ENCODE data around the gene MTUS2.

Gene MTUS2

GRCh38 chr13:28953714-28954418 lies 133.7 kb downstream of the MTUS2 start:
- no peak overlapping the region for H2AFZ ChIP-seq (ENCODE audit: low read depth, low read length)
- no peaks in the 10 kb centered on the region for H3K9me3 ChIP-seq (ENCODE audit: low read length)
- no peaks in the 10 kb centered on the region for H3K36me3 ChIP-seq (ENCODE audit: insufficient read depth, low read length)
- no peaks in the 10 kb centered on the region for H3K27me3 ChIP-seq (ENCODE audit: insufficient read depth, low read length)
- no peak overlapping the region for H3K4me3 ChIP-seq (ENCODE audit: low read length)
- H3K4me1 ChIP-seq (ENCODE audit: insufficient read depth, low read length), result no peaks in the 10 kb centered on the region

- Histone ChIP-seq H3K4me3 (ENCODE audit: low read length) (no peak overlapping the region), H3K36me3 (ENCODE audit: insufficient read depth, low read length) (no peaks in the 10 kb centered on the region), H3K4me1 (ENCODE audit: insufficient read depth, low read length) (no peaks in the 10 kb centered on the region), H2AFZ (ENCODE audit: low read depth, low read length) (no peak overlapping the region), H3K27me3 (ENCODE audit: insufficient read depth, low read length) (no peaks in the 10 kb centered on the region), H3K9me3 (ENCODE audit: low read length) (no peaks in the 10 kb centered on the region)
These were observed 134.2 kb downstream of the MTUS2 start for GRCh38 chr13:28954419-28954725.

- Histone ChIP-seq H2AFZ (ENCODE audit: low read depth, low read length) (no peak overlapping the region), H3K9me3 (ENCODE audit: low read length) (no peaks in the 10 kb centered on the region), H3K4me3 (ENCODE audit: low read length) (no peak overlapping the region), H3K36me3 (ENCODE audit: insufficient read depth, low read length) (no peaks in the 10 kb centered on the region), H3K4me1 (ENCODE audit: insufficient read depth, low read length) (no peaks in the 10 kb centered on the region), H3K27me3 (ENCODE audit: insufficient read depth, low read length) (no peaks in the 10 kb centered on the region)
These were observed 134.7 kb downstream of the MTUS2 start for GRCh38 chr13:28954810-28955209.

- Histone ChIP-seq H3K9me3 (ENCODE audit: low read length) (no peaks in the 10 kb centered on the region), H3K4me3 (ENCODE audit: low read length) (no peak overlapping the region), H2AFZ (ENCODE audit: low read depth, low read length) (no peak overlapping the region), H3K4me1 (ENCODE audit: insufficient read depth, low read length) (no peaks in the 10 kb centered on the region), H3K36me3 (ENCODE audit: insufficient read depth, low read length) (no peaks in the 10 kb centered on the region), H3K27me3 (ENCODE audit: insufficient read depth, low read length) (no peaks in the 10 kb centered on the region)
These were observed 135.3 kb downstream of the MTUS2 start for GRCh38 chr13:28955264-28955966.

GRCh38 chr13:28958018-28958417 lies 137.9 kb downstream of the MTUS2 start:
- no peaks in the 10 kb centered on the region for H3K27me3 ChIP-seq (ENCODE audit: insufficient read depth, low read length)
- no peak overlapping the region for H3K4me3 ChIP-seq (ENCODE audit: low read length)
- no peaks in the 10 kb centered on the region for H3K9me3 ChIP-seq (ENCODE audit: low read length)
- no peaks in the 10 kb centered on the region for H3K36me3 ChIP-seq (ENCODE audit: insufficient read depth, low read length)
- no peaks in the 10 kb centered on the region for H3K4me1 ChIP-seq (ENCODE audit: insufficient read depth, low read length)
- H2AFZ ChIP-seq (ENCODE audit: low read depth, low read length), result no peak overlapping the region

GRCh38 chr13:28958441-28958840 lies 138.3 kb downstream of the MTUS2 start:
- H3K36me3 ChIP-seq (ENCODE audit: insufficient read depth, low read length), result no peaks in the 10 kb centered on the region
- no peak overlapping the region for H3K4me3 ChIP-seq (ENCODE audit: low read length)
- H2AFZ ChIP-seq (ENCODE audit: low read depth, low read length), result no peak overlapping the region
- no peaks in the 10 kb centered on the region for H3K9me3 ChIP-seq (ENCODE audit: low read length)
- H3K4me1 ChIP-seq (ENCODE audit: insufficient read depth, low read length), result no peaks in the 10 kb centered on the region
- no peaks in the 10 kb centered on the region for H3K27me3 ChIP-seq (ENCODE audit: insufficient read depth, low read length)

GRCh38 chr13:28964052-28964451 lies 143.9 kb downstream of the MTUS2 start:
- Histone ChIP-seq H2AFZ (ENCODE audit: low read depth, low read length) (no peak overlapping the region), H3K4me3 (ENCODE audit: low read length) (no peak overlapping the region), H3K36me3 (ENCODE audit: insufficient read depth, low read length) (no peaks in the 10 kb centered on the region), H3K4me1 (ENCODE audit: insufficient read depth, low read length) (no peaks in the 10 kb centered on the region), H3K9me3 (ENCODE audit: low read length) (no peaks in the 10 kb centered on the region), H3K27me3 (ENCODE audit: insufficient read depth, low read length) (no peaks in the 10 kb centered on the region)

- no peaks in the 10 kb centered on the region for H3K4me1 ChIP-seq (ENCODE audit: insufficient read depth, low read length)
- no peaks in the 10 kb centered on the region for H3K27me3 ChIP-seq (ENCODE audit: insufficient read depth, low read length)
- no peaks in the 10 kb centered on the region for H3K36me3 ChIP-seq (ENCODE audit: insufficient read depth, low read length)
- no peaks in the 10 kb centered on the region for H3K9me3 ChIP-seq (ENCODE audit: low read length)
- H3K4me3 ChIP-seq (ENCODE audit: low read length), result no peak overlapping the region
- no peak overlapping the region for H2AFZ ChIP-seq (ENCODE audit: low read depth, low read length)
These were observed 144.7 kb downstream of the MTUS2 start for GRCh38 chr13:28964803-28965202.

GRCh38 chr13:28967029-28967915 lies 147.1 kb downstream of the MTUS2 start:
- Histone ChIP-seq H2AFZ (ENCODE audit: low read depth, low read length) (no peak overlapping the region), H3K9me3 (ENCODE audit: low read length) (no peaks in the 10 kb centered on the region), H3K27me3 (ENCODE audit: insufficient read depth, low read length) (no peaks in the 10 kb centered on the region), H3K4me3 (ENCODE audit: low read length) (no peak overlapping the region), H3K4me1 (ENCODE audit: insufficient read depth, low read length) (no peaks in the 10 kb centered on the region), H3K36me3 (ENCODE audit: insufficient read depth, low read length) (no peaks in the 10 kb centered on the region)

- H2AFZ ChIP-seq (ENCODE audit: low read depth, low read length), result no peak overlapping the region
- no peak overlapping the region for H3K4me3 ChIP-seq (ENCODE audit: low read length)
- no peaks in the 10 kb centered on the region for H3K4me1 ChIP-seq (ENCODE audit: insufficient read depth, low read length)
- H3K36me3 ChIP-seq (ENCODE audit: insufficient read depth, low read length), result no peaks in the 10 kb centered on the region
- no peaks in the 10 kb centered on the region for H3K27me3 ChIP-seq (ENCODE audit: insufficient read depth, low read length)
- H3K9me3 ChIP-seq (ENCODE audit: low read length), result no peaks in the 10 kb centered on the region
These were observed 156.1 kb downstream of the MTUS2 start for GRCh38 chr13:28976195-28976594.

GRCh38 chr13:28976636-28977035 lies 156.5 kb downstream of the MTUS2 start:
- no peaks in the 10 kb centered on the region for H3K4me1 ChIP-seq (ENCODE audit: insufficient read depth, low read length)
- no peaks in the 10 kb centered on the region for H3K9me3 ChIP-seq (ENCODE audit: low read length)
- no peak overlapping the region for H3K4me3 ChIP-seq (ENCODE audit: low read length)
- H3K36me3 ChIP-seq (ENCODE audit: insufficient read depth, low read length), result no peaks in the 10 kb centered on the region
- no peaks in the 10 kb centered on the region for H3K27me3 ChIP-seq (ENCODE audit: insufficient read depth, low read length)
- H2AFZ ChIP-seq (ENCODE audit: low read depth, low read length), result no peak overlapping the region

- Histone ChIP-seq H3K4me3 (ENCODE audit: low read length) (no peak overlapping the region), H3K9me3 (ENCODE audit: low read length) (no peaks in the 10 kb centered on the region), H2AFZ (ENCODE audit: low read depth, low read length) (no peak overlapping the region), H3K4me1 (ENCODE audit: insufficient read depth, low read length) (no peaks in the 10 kb centered on the region), H3K36me3 (ENCODE audit: insufficient read depth, low read length) (no peaks in the 10 kb centered on the region), H3K27me3 (ENCODE audit: insufficient read depth, low read length) (no peaks in the 10 kb centered on the region)
These were observed 158.4 kb downstream of the MTUS2 start for GRCh38 chr13:28978574-28978973.

- H3K4me1 ChIP-seq (ENCODE audit: insufficient read depth, low read length), result no peaks in the 10 kb centered on the region
- no peaks in the 10 kb centered on the region for H3K9me3 ChIP-seq (ENCODE audit: low read length)
- H3K27me3 ChIP-seq (ENCODE audit: insufficient read depth, low read length), result no peaks in the 10 kb centered on the region
- no peak overlapping the region for H3K4me3 ChIP-seq (ENCODE audit: low read length)
- H3K36me3 ChIP-seq (ENCODE audit: insufficient read depth, low read length), result no peaks in the 10 kb centered on the region
- H2AFZ ChIP-seq (ENCODE audit: low read depth, low read length), result no peak overlapping the region
These were observed 161.4 kb downstream of the MTUS2 start for GRCh38 chr13:28981530-28981929.

Measured in neuron (in vitro differentiated cells).